Keratinocyte (primary cell): Measurements from ENCODE around the gene MAGI2. TPM values are rescaled to one million over a fixed set of nuclear protein-coding genes. Genes with fewer than 3 reads are reported as not detected.

Experiments used
- DNase-seq: peaks from one replicate; pipeline ENCODE4 v3.0.0-alpha.2; 2011; ENCODE audit warnings: low read depth, missing footprints, low spot score
- FAIRE-seq: peaks from 2 replicates; lab custom pipeline; 2011; peaks lifted over from hg19 to GRCh38; lab: Jason Lieb, UNC
- H2AFZ ChIP-seq: 2 replicates; pipeline ENCODE4 v1.6.0; 2012; ENCODE audit warnings: low read length, control low read depth, inconsistent platforms; ENCODE audit not compliant: control insufficient read depth
- H3K27ac ChIP-seq: 2 replicates; pipeline ENCODE4 v1.5.1; 2011; ENCODE audit warnings: low read length; ENCODE audit not compliant: control insufficient read depth, insufficient read depth
- H3K27me3 ChIP-seq: 3 replicates; pipeline ENCODE4 v1.6.0; 2011; ENCODE audit warnings: low read length; ENCODE audit not compliant: control insufficient read depth, insufficient read depth; ENCODE audit errors: extremely low read depth
- H3K36me3 ChIP-seq, 2 experiments: 2 replicates in 1 of 2; 3 replicates in 1 of 2; pipeline ENCODE4 v1.5.1; 2011; ENCODE audit warnings: low read length in 2 of 2, mild to moderate bottlenecking in 1 of 2; ENCODE audit not compliant: control insufficient read depth in 2 of 2, insufficient read depth in 2 of 2; ENCODE audit errors: extremely low read depth in 1 of 2
- H3K4me1 ChIP-seq: 3 replicates; pipeline ENCODE4 v1.5.1; 2011; ENCODE audit warnings: low read length; ENCODE audit not compliant: control insufficient read depth, insufficient read depth; ENCODE audit errors: extremely low read depth
- H3K4me2 ChIP-seq: 3 replicates; pipeline ENCODE4 v1.6.0; 2011; ENCODE audit warnings: low read depth, low read length; ENCODE audit not compliant: control insufficient read depth, insufficient read depth; ENCODE audit errors: extremely low read depth
- H3K4me3 ChIP-seq, 3 experiments: fragments of 200-600 bp in 1 of 3; sonication (generic) in 1 of 3; 2 replicates in 2 of 3; 3 replicates in 1 of 3; pipeline ENCODE4 v1.5.1; 2011 to 2016; ENCODE audit warnings: low read length in 3 of 3, mild to moderate bottlenecking in 3 of 3, control low read depth in 2 of 3, inconsistent platforms in 1 of 3, low read depth in 1 of 3, mixed read lengths in 1 of 3, mixed run types in 1 of 3, moderate library complexity in 1 of 3; ENCODE audit not compliant: control insufficient read depth in 2 of 3, insufficient read depth in 2 of 3; ENCODE audit errors: extremely low read depth in 1 of 3
- H3K79me2 ChIP-seq: 2 replicates; pipeline ENCODE4 v1.6.0; 2012; ENCODE audit warnings: low read length; ENCODE audit not compliant: control insufficient read depth, insufficient read depth
- H3K9ac ChIP-seq: 3 replicates; pipeline ENCODE4 v1.6.0; 2011; ENCODE audit warnings: low read length; ENCODE audit not compliant: control insufficient read depth, insufficient read depth; ENCODE audit errors: extremely low read depth
- H3K9me1 ChIP-seq: 3 replicates; pipeline ENCODE4 v1.6.0; 2011; ENCODE audit warnings: low read length; ENCODE audit not compliant: control insufficient read depth, insufficient read depth; ENCODE audit errors: extremely low read depth
- H3K9me3 ChIP-seq: 2 replicates; pipeline ENCODE4 v1.5.1; 2012; ENCODE audit warnings: low read depth, low read length; ENCODE audit not compliant: control insufficient read depth
- H4K20me1 ChIP-seq: 3 replicates; pipeline ENCODE4 v1.6.0; 2011; ENCODE audit warnings: low read length; ENCODE audit not compliant: control insufficient read depth, insufficient read depth; ENCODE audit errors: extremely low read depth
- CTCF ChIP-seq, 3 experiments: IDR thresholded peaks in 1 of 3; conservative IDR thresholded peaks in 1 of 3; optimal IDR thresholded peaks in 1 of 3; 2 replicates in 2 of 3; 3 replicates in 1 of 3; pipeline versions ENCODE3 to v1.5.1; 2011; ENCODE audit warnings: low read length in 3 of 3, mild to moderate bottlenecking in 3 of 3, moderate library complexity in 2 of 3, control low read depth in 1 of 3, inconsistent platforms in 1 of 3; ENCODE audit not compliant: insufficient read depth in 2 of 3; ENCODE audit errors: extremely low read depth in 1 of 3
- EZH2 ChIP-seq: IDR thresholded peaks from one replicate; pipeline ENCODE4 v1.6.1; 2012; ENCODE audit warnings: inconsistent platforms, mild to moderate bottlenecking, low read length, moderate library complexity
- dilution Hi-C: fragments of 300-500 bp; cut with MboI; formaldehyde crosslinking; loops from one replicate; pipeline ENCODE4 v1.7.0; 2020; ENCODE audit warnings: low sequenced_read_pairs; ENCODE audit not compliant: extremely low pct_ligation_motif_present
- polyA plus RNA-seq, 5 experiments: library from polyadenylated mRNA; depleted of rRNA in 3 of 5; stranded (reverse) in 3 of 5; stranded (forward) in 1 of 5; unstranded in 1 of 5; fragments of >200 nt; gene quantifications; 1 replicate in 1 of 5; 2 replicates in 3 of 5; 3 replicates in 1 of 5; pipeline versions ENCODE4 v1.2.1 to v1.2.3, GENCODE V29; 2011 to 2012; ENCODE audit warnings: missing spikeins in 2 of 5, low read depth in 1 of 5, low replicate concordance in 1 of 5

The MAGI2 gene
- polyA plus RNA-seq, 1 donor (not counting 4 experiments of a cell fraction or from before 2014, with no cell fraction given) = 0.07 TPM

- no peaks in the 10 kb centered on the region for H3K79me2 ChIP-seq
- no peak overlapping the region for H3K4me2 ChIP-seq
- dilution Hi-C loops = no loop called here
- no peaks in the 10 kb centered on the region for H3K36me3 ChIP-seq
- H3K9ac ChIP-seq = no peak overlapping the region
- DNase-seq (no peak), FAIRE-seq (no peak)
- no peak for TF ChIP-seq CTCF (optimal IDR thresholded peaks at IDR 0.05 in 1 of 3, IDR thresholded peaks at IDR 0.05 in 1 of 3, conservative IDR thresholded peaks at IDR 0.05 in 1 of 3; ENCODE audit: extremely low read depth in 1 of 3, insufficient read depth in 2 of 3, low read length in 3 of 3)
- TF ChIP-seq EZH2 = no peak
- H3K9me1 ChIP-seq = no peaks in the 10 kb centered on the region
- no peak overlapping the region for H3K27ac ChIP-seq
- H3K27me3 ChIP-seq = peaks cover 7% of the 10 kb centered on the region
- no peaks in the 10 kb centered on the region for H4K20me1 ChIP-seq
- H2AFZ ChIP-seq = no peak overlapping the region
- H3K4me3 ChIP-seq = no peak overlapping the region
- no peaks in the 10 kb centered on the region for H3K4me1 ChIP-seq
- no peaks in the 10 kb centered on the region for H3K9me3 ChIP-seq
These were observed 38.6 kb downstream of the MAGI2 start for GRCh38 chr7:79414910-79415309.

GRCh38 chr7:79412915-79413314 lies 40.6 kb downstream of the MAGI2 start:
- no peaks in the 10 kb centered on the region for H3K9me3 ChIP-seq
- H2AFZ ChIP-seq = no peak overlapping the region
- FAIRE-seq (no peak), DNase-seq (no peak)
- no peak overlapping the region for H3K4me2 ChIP-seq
- H3K9me1 ChIP-seq = no peaks in the 10 kb centered on the region
- TF ChIP-seq CTCF (optimal IDR thresholded peaks at IDR 0.05 in 1 of 3, IDR thresholded peaks at IDR 0.05 in 1 of 3, conservative IDR thresholded peaks at IDR 0.05 in 1 of 3; ENCODE audit: extremely low read depth in 1 of 3, insufficient read depth in 2 of 3, low read length in 3 of 3) = no peak
- TF ChIP-seq EZH2 = no peak
- dilution Hi-C loops = no loop called here
- H3K27ac ChIP-seq = no peak overlapping the region
- H3K79me2 ChIP-seq = no peaks in the 10 kb centered on the region
- H4K20me1 ChIP-seq = no peaks in the 10 kb centered on the region
- no peak overlapping the region for H3K9ac ChIP-seq
- H3K27me3 ChIP-seq = peaks cover 7% of the 10 kb centered on the region
- H3K4me1 ChIP-seq = no peaks in the 10 kb centered on the region
- H3K36me3 ChIP-seq = no peaks in the 10 kb centered on the region
- H3K4me3 ChIP-seq = no peak overlapping the region
